Cortex of kidney (tissue), 1 donor: ENCODE data around the gene RNPEP.
A peak's percentile ranks its signal among the peaks of the same experiment; 100 is the strongest.
"Not testable (repeated sequence)": the region's sequence is repeated elsewhere in the genome, so short reads cannot be mapped to it uniquely, and the experiment has no call there.

Source experiments
- DNase-seq: peaks from one replicate; lab custom pipeline; 2025; lab: John Stamatoyannopoulos, UW

RNPEP gene

DNA sequence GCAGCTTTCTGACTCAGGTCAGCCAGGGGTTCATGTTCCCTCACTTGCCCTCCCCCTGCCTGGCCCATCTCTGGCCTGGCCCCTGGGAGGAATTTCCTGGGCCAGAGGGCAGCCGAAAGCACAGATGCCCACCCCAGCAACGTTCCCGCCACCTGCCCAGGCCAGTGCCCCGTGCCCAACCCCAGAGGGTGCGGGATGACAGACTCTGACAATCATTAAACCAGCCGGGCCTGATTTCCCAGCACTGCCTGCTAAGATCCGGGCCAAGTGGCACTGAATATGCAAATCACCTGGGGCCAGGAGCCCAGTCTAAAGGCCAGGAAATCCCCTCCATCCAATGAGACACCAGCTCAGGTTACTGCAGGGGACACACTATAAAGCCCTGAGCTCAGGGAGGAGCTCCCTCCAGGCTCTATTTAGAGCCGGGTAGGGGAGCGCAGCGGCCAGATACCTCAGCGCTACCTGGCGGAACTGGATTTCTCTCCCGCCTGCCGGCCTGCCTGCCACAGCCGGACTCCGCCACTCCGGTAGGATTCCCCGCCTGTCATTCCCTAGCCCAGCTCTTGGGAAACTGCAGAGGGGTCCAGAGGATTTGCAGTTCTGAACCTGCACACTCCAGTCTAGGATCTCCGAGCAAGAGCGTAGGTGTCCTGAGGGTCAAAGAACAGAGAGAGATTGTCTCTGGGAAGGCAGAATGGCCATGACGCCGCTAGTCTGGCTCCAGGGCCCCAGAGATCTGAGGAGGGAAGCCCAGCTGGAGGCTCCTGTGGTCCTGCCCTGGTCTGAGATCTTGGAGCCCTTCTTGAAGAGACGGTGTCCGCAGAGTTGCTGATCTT is 27.9 kb downstream of the RNPEP start, which contains the start of gene ELF3:
TSS of gene ELF3 (plus strand) at position 408 of the 836 bp plus-strand sequence. CDS start 550 bp downstream, outside the sequence.
- DNase-seq, result no peak

DNA sequence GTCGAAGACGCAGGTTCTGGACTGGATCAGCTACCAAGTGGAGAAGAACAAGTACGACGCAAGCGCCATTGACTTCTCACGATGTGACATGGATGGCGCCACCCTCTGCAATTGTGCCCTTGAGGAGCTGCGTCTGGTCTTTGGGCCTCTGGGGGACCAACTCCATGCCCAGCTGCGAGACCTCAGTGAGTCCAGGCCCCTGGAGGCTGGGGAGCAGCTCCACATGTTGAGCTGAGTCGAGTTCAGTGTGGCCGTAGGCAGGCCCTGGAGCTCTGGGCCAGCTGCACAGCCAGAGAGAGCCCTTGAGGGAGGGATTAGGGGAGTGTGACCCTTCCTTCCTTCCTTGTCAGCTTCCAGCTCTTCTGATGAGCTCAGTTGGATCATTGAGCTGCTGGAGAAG is 29.5 kb downstream of the RNPEP start:
- no peak for DNase-seq

DNA sequence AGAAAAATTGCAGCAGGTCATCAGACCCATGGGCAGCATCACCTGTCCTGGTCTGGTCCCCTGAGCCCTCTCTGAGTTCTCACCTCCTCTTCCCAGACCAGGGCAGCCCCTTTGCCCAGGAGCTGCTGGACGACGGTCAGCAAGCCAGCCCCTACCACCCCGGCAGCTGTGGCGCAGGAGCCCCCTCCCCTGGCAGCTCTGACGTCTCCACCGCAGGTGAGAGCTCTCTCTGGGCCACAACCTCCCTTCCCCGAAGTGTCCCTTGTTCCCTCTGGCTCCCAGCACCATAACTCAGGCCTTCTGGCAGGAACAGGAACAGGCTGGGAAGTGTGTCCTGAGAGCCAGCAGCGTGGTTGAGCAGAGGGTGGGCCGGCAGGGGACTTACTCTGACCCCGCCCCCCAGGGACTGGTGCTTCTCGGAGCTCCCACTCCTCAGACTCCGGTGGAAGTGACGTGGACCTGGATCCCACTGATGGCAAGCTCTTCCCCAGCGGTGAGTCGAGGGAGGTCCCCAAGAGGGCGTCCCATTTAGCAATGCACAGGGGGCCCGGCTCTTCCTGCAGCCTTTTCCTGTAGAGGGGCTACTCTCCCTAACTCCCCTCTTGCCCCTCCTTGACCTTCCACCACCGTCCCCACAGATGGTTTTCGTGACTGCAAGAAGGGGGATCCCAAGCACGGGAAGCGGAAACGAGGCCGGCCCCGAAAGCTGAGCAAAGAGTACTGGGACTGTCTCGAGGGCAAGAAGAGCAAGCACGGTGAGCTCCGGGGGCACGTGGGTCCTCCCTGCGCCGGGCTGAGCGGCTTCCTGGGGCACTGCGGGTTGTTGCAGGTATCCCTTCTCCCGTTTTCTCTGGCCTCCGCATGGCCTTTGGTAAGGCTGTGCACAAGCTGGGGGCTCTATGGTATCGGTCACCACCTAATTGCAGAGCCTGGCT is 30.4 kb downstream of the RNPEP start:
- no peak for DNase-seq

DNA sequence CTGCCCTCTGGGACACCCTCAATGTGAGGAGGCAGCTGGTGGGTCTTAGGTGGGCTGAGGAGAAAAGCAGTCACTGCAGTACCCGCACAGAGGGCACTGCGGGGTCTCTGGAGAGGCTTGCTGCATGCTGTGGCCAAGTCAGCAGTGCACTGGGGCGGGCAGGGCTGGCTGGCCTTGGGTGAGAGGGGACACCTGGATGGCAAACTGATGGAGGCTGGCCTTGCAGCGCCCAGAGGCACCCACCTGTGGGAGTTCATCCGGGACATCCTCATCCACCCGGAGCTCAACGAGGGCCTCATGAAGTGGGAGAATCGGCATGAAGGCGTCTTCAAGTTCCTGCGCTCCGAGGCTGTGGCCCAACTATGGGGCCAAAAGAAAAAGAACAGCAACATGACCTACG is 31.2 kb downstream of the RNPEP start:
- DNase-seq, result no peak

DNA sequence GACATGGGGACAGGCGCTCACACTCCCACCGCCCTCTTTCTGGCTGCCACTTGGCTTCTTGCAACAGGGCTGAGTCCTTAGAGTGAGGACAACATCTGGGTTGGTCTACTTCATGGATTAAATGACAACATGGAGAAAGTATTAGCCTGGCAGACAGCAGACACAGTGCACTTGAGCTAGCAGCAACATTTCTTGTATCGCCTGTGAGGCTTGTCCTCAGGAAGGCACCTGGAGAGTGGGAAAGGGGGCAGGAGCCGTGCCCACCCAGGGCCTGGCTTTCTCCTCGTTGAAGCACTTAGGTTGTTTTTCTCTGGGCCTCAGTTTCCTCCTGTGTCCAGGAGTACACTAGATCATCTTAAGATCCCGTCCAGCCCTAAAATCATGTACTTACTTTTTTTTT is 31.6 kb downstream of the RNPEP start:
- no peak for DNase-seq

DNA sequence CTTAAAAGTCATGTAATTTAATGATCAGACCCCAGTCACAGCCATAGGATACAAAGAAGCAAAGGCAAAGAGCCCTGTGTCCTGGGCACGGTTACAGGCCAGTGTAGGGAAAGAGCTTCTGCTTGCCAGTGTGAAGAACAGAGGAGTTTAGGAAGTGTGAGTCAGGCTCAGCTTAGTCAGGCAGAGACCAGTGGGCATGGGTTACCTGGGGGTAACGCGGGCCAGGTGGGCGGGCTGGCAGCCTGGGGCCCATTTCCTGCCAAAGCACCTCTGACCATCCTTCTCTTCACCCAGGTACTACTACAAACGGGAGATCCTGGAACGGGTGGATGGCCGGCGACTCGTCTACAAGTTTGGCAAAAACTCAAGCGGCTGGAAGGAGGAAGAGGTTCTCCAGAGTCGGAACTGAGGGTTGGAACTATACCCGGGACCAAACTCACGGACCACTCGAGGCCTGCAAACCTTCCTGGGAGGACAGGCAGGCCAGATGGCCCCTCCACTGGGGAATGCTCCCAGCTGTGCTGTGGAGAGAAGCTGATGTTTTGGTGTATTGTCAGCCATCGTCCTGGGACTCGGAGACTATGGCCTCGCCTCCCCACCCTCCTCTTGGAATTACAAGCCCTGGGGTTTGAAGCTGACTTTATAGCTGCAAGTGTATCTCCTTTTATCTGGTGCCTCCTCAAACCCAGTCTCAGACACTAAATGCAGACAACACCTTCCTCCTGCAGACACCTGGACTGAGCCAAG is 32.6 kb downstream of the RNPEP start:
- no peak for DNase-seq

DNA sequence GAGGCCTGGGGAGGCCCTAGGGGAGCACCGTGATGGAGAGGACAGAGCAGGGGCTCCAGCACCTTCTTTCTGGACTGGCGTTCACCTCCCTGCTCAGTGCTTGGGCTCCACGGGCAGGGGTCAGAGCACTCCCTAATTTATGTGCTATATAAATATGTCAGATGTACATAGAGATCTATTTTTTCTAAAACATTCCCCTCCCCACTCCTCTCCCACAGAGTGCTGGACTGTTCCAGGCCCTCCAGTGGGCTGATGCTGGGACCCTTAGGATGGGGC is 33.2 kb downstream of the RNPEP start:
- no peak for DNase-seq

DNA sequence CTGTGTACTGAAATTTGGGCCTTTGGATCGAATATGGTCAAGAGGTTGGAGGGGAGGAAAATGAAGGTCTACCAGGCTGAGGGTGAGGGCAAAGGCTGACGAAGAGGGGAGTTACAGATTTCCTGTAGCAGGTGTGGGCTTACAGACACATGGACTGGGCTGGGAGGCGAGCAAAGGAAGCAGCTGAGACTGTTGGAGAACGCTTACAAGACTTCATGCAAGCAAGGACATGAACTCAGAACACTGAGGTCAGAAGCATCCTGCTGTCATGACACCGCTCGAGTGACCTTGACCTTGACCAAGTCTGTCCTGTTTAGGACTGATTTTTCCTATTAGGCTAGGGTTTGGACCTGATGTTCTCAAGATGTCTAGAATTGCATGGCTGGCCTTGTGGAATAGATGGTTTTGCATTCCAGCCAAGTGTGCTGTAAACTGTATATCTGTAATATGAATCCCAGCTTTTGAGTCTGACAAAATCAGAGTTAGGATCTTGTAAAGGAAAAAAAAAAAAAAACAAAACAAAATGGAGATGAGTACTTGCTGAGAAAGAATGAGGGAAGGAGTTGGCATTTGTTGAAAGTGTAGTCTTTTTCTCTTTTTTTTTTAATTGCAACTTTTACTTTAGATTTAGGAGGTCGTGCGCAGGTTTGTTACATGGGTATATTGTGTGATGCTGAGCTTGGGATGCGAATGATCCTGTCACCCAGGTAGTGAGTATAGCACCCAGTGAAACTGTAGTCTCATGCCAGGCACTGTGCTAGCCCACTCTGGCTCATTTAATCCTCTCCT is 33.8 kb downstream of the RNPEP start:
- no peak for DNase-seq

DNA sequence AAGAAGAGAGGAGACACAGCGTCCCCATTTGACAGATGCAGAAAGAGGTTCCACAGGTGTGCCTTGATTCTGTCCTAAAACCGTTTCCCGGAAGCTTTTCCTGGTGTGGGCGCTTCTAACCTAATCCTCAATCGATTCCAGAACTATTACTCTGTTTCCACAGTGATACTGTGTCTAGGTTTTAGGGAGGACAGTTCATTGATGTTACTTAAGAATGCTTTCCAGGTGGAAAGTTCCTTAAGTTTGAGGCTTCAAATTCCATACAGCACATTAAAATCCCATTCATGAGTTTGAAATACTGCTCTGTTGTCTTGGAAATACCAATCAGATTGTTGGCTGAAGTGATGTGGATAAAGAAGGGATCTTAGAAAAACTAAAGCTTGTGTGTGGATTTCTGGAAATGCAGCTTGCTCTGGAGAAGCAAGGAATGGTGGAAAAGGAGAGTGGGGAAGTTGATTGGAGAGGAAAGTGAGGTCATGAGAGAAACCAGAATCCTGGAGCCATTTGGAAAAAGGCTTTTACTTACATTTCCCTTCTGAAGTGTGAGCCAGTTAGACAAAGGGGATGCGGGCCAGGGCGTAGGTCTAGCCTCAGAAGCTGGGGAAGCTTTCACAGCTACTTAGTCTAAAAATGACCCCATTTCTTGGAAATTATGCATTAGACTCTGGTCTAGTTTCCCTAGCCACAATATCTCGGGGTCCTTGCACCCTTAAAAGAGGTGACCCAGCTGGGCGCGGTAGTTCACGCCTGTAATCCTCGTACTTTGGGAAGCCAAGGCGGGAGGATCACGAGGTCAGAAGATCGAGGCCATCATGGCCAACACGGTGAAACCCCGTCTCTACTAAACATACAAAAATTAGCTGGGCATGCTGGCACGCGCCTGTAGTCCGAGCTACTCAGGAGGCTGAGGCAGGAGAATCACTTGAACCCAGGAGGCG is 34.6 kb downstream of the RNPEP start:
- DNase-seq, result no peak

DNA sequence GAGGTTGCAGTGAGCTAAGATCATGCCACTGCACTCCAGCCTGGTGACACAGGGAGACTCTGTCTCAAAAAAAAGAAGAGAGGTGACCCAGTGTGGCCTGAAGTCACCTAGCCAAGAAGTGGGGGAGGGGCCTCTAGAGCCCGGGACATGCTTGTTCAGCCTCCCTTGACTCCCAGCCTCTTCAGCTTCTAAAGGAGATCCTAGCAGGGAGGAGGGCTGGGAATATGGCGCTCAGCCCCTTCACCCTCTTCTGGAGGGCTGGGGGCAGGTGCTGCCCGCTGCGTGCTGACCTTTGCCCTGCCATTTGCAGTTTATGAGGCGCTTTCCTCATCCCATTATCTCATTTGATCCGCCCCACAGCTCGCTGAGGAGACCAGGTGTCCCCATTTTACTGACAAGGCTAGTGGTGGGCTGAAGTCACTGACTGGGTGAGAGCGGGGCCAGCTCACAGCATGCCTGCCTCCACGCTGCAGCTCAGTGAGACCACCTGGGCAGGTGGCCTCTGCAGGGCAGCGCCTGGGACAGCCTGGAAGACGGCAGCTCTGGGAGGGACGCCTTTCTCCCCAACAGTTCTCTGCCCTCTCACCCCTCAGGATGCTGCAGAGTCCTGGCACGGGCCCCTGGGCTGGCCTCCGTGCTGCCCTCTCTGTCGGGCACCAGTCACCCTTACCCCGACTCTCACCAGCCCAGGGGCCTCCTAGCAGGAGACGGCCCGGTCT is 35.5 kb downstream of the RNPEP start:
- no peak for DNase-seq

DNA sequence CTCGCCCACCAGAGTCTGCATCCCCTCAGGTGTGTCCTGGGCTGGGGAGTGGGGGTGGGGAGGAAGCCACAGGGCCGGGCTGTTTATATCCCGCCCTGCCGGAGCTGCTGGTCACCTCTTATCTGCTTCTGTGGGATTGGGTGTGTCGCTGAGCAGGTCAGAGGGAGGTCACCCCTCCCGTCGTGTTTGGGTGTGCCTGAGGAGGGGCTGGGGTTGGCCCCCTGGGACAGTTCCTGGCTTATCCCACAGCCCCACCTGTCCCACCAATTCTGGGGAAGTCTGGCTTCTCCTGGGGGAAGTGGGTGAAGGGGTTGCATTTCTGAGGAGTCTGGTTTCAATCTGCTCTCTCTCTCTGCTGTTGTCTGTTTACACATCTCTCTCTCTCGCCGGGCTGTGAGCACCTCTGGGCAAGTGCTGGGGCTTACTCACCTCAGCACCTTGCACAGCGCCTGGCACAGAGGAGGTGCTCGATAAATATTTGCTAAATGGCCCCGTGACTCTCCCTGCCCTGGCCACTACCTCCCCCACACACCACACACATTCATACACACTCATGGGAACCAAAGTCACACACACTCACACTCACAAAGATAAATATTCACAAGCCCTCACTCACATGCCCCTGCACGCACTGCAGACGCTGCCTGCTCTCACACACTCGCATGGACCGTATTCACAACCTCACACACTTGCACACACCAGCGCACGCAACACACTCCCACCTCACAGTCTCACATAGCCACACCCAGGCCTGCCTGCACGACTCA is 36.2 kb downstream of the RNPEP start:
- DNase-seq, result no peak

DNA sequence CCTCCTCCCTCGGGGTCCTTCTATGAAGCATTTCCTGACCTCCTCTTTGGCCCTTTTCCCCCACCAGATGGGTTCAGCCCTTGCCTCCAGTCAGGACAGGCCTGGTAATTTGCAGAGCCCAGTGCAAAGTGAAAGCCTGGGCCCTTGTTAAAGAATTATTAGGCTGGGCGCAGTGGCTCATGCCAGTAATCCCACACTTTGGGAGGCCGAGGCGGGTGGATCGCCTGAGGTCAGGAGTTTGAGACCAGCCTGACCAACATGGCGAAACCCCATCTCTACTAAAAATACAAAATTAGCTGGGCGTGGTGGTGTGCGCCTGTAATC is 36.7 kb downstream of the RNPEP start:
- not testable (repeated sequence) for DNase-seq

DNA sequence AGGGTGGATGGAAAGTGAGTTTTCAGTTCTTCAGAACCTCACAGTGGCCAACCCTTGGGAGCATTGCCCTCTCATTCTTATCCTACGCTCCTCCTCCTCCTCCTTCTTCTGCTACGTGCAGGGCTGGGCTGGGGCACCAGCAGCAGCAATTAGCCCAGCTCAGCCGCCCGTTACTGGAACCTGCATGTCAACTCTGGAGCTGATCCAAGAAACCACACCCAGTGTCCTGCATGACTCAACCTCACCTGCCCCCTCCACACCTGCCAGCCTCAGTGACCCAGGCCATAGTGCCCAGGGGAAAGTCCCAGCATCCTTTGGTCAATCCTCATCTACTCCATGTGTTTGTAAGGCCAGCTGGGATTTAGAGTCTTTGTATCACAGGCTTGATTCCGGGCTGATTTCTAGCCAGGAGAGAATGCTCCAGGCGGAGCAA is 40.6 kb downstream of the RNPEP start:
- no peak for DNase-seq

DNA sequence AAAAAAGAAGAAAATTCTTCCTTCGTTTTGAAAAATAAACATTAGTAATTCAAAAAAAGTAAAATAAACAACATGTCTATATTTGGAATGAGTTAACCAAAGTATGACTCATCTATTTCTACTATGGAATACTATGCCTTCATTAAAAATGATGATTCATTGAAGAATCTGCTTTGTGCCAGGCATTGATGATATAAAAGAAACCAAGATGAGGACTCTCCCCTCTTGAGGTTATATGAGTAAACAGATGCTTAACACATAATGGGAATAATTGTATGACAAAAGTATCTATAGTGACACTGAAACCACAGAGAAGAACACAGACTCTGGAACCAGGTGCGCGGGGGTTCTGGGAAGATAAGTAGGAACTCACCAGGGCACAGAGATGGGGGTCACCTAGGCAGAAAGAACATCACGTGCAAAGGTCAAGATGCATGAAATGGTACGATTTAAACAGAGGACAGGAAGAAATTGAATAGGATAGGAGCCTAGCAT is 46.8 kb downstream of the RNPEP start:
- no peak for DNase-seq

DNA sequence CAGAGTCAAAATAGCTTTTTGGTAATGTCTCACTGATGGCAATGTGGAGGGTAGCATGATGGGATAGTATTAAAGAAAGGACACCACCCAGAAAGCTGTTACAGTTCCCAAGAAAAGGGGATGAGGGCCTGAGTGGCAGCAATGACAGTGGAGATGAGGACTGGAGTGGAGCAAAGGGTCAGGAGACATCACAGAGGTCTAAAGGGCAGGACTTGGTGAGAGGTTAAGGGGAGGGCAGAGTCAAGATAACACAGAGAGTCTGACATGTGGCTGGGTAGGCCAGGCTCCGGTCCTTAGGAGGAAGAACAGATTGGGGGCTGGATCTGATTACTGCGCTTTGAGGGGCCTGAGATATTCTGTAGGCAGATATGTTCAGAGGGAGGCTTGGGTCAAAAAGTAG is 47.3 kb downstream of the RNPEP start:
- no peak for DNase-seq

DNA sequence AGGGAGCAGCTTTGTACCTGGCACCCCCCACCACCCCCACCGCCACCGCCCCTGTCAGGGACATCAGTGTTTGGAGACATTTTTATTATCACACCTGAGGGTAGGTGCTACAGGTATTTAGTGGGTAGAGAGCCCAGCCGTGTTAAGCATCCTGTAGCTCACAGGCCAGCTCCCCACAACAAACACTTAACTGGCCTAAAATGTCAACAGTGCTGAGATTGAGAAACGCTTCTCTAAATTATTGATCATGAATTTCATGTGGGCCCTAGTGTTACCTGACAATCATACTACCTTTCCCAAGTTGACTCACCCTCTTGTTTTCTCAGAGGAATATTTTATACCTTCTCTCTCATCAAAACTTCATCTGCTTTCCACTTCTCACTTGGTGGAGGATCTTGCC is 49.3 kb downstream of the RNPEP start:
- no peak for DNase-seq

DNA sequence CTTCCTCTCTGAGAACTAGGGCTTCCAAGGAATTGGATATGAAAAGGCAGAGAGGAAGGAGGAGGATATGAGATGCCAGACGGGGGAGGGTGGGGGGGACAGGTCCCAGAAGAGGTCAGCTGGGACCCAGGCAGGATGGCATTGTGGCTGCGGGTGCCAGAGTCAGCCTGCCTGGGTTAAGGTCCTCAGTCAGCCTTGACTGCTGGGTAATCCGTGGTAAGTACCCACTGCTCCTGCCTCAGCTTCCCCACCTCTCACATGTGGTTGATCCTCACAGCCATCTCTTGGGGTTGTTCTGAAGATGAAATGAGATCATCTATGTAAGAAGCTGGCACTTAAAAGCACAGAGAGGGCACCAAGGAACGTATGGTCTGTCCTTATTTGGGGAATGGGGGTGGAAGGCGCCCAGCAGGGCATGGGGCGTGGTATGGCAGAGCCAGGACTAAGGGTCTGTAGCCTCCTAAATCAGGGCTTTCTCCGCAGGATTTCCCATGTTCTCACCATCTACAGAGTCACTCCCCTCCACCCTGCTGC is 51.8 kb downstream of the RNPEP start:
- no peak for DNase-seq

DNA sequence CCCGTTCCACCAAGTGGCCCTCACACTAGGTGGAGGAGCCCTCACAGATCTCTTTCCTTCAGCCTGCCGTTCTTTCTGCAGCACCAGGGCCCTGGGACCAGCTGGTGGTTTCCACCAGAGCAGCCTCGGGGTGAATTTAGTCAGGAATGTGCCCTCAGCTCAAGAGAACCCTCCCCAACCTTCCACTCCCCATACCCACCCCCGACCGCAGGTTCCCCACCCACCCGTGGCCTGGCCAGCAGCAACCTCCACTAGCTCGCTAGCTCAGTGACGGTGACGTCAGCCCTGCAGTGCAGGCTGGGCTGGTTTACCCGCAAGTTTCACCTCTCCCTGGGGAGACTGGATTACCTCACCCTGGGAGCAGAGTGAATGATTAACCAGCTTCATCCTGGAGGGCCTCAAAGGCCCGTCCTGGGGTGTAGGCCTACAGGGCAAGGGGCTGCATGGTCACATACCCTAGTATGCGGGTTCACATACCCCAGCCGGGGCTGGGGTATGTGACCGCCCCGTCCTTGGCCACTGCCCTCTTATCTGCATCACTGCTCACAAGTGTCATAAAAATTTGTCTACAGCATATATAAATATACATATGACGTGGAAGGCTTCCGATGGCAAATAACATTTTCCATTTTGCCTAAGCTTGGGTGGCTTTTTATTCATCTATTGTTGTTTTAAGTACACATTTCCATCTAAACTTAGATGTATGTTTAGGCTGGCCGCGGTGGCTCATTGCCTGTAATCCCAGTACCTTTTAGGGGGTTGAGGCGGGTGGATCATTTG is 52.4 kb downstream of the RNPEP start:
- peak; percentile 14 for DNase-seq
